MG63 (cell line): ENCODE measurements around the gene PDLIM4. TPM values are rescaled to one million over a fixed set of nuclear protein-coding genes. Genes with fewer than 3 reads are reported as not detected.

ENCODE experiments used
- DNase-seq: peaks from one replicate; pipeline ENCODE4 v3.0.0-alpha.2; 2020
- H3K27me3 ChIP-seq: fragments of 250-450 bp; sonication (Bioruptor Pico); 2 replicates; pipeline ENCODE4 v1.5.1; 2020; ENCODE audit warnings: mild to moderate bottlenecking, moderate library complexity
- H3K36me3 ChIP-seq: fragments of 250-450 bp; sonication (Bioruptor Pico); 2 replicates; pipeline ENCODE4 v1.5.1; 2020; ENCODE audit warnings: mild to moderate bottlenecking, moderate library complexity
- H3K4me3 ChIP-seq: fragments of 250-450 bp; sonication (Bioruptor Pico); 2 replicates; pipeline ENCODE4 v1.5.1; 2020; ENCODE audit warnings: mild to moderate bottlenecking, moderate library complexity
- H3K9me3 ChIP-seq: fragments of 250-450 bp; sonication (Bioruptor Pico); 2 replicates; pipeline ENCODE4 v1.5.1; 2020; ENCODE audit warnings: mild to moderate bottlenecking, moderate library complexity
- total RNA-seq: library from RNA; depleted of rRNA; stranded (reverse); fragments of >200 nt; shearing (Covaris generic); gene quantifications from 2 replicates; pipeline ENCODE4 v1.2.3, GENCODE V29; 2014; ENCODE audit warnings: low replicate concordance

Gene PDLIM4
- total RNA-seq, 1 experiment from 2014 or later: 130 TPM

DNA sequence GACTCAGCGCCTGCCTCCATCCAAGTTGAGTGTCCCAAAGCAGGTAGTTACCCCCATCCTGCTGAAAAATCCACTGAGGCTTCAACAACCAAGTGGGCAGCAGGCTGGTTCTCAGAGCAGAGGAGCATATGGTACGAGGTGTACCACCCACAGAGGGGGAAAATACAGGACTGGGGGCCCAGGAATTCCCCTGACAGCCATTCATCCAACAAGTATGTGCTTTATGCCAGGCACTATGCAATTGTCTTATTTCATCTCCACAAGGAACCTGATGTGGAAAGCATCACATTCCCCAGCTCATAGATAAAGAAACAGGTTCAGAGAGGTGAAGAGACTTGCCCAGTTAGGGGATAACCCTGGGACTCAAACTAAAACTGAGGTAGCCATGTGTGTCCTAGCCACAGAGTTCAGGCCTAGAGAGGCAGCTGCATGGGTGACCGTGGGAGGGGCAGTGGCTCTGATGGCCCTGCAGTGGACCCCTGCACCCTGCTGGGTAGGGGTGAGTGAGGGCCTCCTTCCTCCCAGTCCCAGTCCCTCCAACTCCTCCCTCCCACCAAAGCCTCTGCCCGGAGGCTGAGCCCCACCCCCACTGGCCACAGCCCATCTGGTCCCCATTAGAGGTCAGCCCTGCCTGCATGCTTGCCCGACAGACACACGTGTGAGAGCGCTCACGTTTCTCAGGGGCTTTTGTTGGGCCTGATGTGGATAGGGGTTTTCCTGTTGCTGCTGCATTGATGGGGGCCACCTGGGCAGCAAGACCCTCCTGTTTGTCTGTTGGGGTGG is 11.5 kb downstream of the PDLIM4 start:
- no peaks in the 10 kb centered on the region for H3K9me3 ChIP-seq
- no peak for DNase-seq
- no peaks in the 10 kb centered on the region for H3K27me3 ChIP-seq
- peaks cover 74% of the 10 kb centered on the region for H3K36me3 ChIP-seq
- no peak overlapping the region for H3K4me3 ChIP-seq

DNA sequence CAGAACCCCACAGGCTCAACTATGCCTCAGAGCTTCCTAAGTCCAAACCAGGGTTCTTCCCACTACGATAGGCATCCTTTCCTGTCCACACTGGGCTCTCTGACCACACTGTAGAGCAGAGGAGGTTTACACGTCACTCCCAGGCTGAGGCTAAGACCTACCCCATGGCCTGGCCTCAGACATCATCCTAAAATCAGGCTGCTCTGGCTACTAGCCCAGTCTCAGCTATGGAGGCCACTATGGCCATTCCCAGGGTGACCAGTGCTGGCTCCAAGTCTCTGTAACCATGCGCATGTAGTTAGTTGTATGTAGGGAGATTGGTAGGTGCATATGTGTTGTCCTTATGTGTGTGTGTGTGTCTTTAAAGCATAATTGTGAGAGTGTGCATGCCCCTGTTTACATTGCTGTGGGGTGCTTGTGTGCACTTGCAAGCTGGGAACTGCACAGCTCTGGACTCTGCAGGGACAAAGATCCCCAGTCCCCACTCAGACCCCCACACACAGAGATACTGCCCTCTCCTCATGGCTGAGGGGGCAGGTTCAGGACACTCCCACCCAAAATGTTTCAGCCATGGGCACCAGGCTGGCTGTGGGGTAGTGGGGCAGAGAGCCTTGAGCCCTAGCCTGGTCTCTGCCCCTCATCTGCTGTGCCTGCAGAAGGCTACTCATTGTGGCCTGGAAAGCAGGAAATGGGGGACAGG is 12.3 kb downstream of the PDLIM4 start:
- DNase-seq: no peak
- Histone ChIP-seq H3K36me3 (peaks cover 73% of the 10 kb centered on the region), H3K4me3 (no peak overlapping the region), H3K9me3 (no peaks in the 10 kb centered on the region), H3K27me3 (no peaks in the 10 kb centered on the region)

DNA sequence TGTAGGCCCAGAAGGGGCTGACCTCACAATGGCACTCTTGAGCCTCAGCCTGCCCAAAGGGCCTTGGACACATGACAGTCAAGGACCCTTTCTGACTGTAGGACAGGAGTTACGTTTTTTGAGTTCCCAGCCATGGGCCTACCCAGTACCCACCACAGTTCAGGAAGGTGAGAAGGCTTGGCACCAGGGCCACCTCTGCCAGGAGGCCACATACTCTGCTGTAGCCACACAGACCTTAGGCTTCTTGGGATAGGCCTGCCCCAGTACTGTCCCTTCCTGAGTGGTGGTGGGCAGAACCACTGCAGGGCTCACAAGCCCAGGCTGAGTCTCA is 12.8 kb downstream of the PDLIM4 start:
- Histone ChIP-seq H3K9me3 (no peaks in the 10 kb centered on the region), H3K4me3 (no peak overlapping the region), H3K36me3 (peaks cover 68% of the 10 kb centered on the region), H3K27me3 (no peaks in the 10 kb centered on the region)
- DNase-seq: no peak

DNA sequence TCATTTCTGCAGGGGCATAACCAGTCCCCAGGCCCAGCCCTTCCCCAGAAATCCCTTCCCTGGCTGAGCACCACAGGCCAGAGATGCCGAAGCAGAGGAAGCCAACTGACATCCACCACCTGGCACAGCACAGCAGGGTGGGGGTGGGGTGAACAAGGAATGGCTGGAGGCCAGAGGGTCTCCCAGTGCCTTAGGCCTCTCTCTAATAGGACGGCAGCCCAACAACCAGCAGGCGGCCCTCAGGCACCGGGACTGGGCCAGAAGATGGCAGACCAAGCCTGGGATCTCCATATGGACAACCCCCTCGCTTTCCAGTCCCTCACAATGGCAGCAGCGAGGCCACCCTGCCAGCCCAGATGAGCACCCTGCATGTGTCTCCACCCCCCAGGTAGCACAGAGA is 13.2 kb downstream of the PDLIM4 start:
- H3K27me3 ChIP-seq: no peaks in the 10 kb centered on the region
- DNase-seq: no peak

DNA sequence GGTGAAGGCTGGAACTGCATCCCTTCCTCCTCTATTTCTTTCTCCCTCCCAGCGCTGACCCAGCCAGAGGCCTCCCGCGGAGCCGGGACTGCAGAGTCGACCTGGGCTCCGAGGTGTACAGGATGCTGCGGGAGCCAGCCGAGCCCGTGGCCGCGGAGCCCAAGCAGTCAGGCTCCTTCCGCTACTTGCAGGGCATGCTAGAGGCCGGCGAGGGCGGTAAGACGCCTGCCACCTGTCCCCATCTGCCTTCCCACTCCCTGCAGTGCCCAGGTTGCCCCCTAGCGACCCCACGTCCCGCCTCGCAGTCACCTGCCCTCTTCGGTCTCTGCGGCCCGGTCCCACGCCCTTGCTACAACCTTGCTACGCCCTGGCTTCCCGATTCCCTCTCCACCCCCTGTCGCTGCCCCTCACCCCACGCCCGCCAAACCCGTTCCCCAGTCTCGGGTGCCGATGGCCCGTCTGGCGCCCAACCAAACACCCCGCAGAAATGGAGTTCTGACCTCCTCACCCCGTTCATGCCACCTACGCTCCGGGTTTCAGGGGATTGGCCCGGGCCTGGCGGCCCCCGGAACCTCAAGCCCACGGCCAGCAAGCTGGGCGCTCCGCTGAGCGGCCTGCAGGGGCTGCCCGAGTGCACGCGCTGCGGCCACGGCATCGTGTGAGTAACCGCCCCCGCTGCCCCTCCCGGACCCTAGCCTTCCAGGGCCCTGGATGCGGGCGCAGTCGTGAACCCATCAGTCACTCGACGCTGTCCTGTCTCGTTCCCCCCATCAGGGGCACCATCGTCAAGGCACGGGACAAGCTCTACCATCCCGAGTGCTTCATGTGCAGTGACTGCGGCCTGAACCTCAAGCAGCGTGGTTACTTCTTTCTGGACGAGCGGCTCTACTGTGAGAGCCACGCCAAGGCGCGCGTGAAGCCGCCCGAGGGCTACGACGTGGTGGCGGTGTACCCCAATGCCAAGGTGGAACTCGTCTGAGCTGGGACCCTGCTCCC is 14.1 kb downstream of the PDLIM4 start:
- Histone ChIP-seq H3K4me3 (no peak overlapping the region), H3K27me3 (no peaks in the 10 kb centered on the region), H3K9me3 (no peaks in the 10 kb centered on the region), H3K36me3 (peaks cover 58% of the 10 kb centered on the region)
- DNase-seq: no peak

More for the DNA sequence above, 13.2 kb downstream of the PDLIM4 start:
- Histone ChIP-seq H3K9me3 (no peaks in the 10 kb centered on the region), H3K4me3 (no peak overlapping the region), H3K36me3 (peaks cover 65% of the 10 kb centered on the region)

DNA sequence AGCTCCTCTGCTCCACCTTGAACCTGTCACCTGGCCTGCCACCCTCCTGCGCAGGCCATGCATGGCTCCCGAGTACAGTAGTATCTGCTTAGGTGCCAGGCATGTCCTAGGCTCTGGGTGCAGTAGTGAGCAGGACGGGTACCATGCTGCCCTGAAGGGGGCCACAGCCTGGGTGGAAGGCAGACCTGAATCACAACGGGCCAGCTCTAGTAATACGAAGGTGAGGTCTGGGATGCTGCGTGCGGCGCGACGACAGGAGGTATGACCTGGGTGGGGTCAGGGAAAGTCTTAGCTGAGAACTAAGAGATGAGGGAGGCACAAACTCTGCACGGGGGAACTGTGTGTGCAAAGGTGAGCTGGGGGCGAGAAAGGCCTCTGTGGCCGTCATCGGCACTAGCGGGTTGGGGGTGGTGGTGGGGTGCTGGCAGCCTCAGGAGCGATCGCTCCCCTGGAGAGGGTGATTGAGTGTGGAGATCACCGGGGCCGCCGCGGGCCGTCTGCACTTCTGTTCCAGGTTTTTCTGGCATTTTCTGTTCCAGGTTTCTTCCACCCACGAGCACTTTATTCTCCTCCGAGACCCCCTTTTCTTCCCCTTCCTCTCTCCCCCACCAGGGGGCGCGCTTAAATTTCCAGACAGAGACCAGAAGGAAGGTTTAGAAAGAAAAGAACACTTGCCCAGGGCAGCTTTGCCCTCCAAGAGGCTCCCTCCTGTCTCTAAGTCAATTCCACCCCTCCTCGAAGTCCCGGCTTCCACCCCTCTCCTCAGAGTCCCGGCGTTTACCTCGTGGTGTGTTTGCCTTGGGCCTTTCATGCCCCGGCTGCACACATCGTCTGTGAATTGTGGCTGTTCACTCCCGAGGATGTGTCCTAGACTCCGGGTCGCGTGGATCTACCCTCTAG is 15.1 kb downstream of the PDLIM4 start:
- peaks cover 48% of the 10 kb centered on the region for H3K36me3 ChIP-seq
- DNase-seq: no peak
- no peaks in the 10 kb centered on the region for H3K27me3 ChIP-seq
- no peaks in the 10 kb centered on the region for H3K9me3 ChIP-seq
- H3K4me3 ChIP-seq: no peak overlapping the region

DNA sequence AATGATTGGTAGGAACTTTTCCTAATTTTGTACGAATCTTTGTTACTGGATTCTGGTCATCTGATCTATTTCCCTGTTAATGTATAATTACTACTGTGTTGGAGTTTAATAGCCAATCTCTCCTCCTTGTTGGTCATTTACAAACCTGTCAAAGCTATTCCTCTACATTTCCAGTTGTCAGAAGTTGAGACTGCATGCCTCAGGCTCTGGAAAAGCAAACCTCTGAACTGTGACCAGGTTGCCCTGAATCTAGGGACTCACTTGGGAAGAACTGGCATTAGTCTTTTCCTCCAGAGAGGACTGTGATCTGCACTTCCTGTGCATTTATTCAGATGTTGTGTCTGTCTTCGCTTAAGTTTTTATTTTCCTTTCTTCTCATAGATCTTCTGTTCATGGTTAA is 16.1 kb downstream of the PDLIM4 start:
- Histone ChIP-seq H3K9me3 (no peaks in the 10 kb centered on the region), H3K27me3 (no peaks in the 10 kb centered on the region), H3K4me3 (no peak overlapping the region), H3K36me3 (peaks cover 37% of the 10 kb centered on the region)
- DNase-seq: no peak

DNA sequence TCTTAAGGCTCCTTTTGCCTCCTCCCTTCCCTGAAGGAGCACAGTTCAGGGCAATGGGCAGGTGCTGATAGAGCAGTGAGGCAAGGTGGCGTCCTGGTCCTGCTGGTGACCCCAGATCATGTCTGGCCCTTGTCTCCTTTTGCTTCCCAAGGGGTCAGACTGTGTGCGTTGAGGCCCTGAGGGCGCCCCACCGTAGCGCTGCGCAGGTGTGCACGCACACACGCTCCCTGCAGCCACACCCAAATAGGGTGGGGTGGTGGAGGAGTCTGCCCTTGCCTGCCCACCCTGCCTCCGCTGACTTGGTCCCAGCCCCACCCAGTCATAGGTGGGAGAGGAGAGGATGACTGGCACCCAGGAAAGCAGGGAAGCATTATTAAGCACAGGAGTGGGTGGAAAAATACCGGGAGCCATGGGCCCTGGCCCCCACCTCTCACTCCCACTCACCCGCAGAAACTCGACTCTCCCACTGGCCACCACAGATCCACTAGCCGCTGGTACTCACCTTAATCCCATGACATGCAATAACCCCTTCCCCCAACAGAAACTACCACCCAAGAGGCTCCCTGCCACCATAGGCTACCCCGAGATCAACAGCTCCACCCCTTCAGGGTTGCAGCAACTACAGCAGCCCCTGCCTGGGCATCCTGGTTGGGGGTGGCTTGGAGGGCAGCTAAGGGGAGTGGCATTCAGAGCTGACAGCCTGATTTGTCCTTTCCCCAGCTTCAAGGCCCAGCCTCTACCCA is 16.7 kb downstream of the PDLIM4 start:
- no peak for DNase-seq
- Histone ChIP-seq H3K36me3 (peaks cover 33% of the 10 kb centered on the region), H3K27me3 (no peaks in the 10 kb centered on the region), H3K4me3 (no peak overlapping the region), H3K9me3 (no peaks in the 10 kb centered on the region)

DNA sequence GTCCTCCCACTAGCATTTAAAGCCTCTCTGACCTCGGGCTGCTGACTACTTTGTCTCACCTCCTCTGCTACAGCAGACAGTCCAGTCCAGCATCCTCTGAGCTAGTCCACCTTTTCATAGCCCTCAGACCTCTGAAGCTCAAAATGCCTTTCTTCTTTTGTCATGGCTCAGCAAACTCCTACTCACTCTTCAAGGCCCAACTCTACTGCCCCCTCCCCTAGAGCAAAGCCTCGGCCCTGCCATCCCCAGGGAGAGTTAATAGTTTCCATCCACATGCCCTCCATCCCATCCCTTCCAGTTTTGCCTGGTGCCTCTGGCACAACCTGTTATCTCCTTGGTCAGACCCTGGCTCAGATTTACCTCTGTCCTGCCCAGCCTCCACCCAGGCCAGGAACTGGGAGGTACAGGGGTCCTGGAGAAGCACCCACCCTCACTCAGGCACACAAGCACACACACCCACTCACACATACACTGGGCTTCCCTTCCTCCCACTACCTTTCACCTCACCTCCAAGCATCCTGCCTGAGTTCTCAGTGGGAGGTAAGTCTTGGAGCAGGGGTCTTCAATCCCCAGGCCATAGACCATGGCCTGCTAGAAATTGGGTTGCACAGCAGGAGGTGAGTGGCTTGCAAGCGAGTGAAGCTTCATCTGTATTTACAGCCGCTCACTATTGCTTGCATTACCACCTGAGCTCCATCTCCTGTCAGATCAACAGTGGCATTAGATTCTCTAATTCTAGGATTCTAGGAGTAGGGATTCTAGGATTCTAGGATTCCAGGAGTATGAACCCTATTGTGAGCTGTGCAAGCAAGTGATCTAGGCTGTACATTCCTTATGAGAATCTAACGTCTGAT is 18.1 kb downstream of the PDLIM4 start:
- no peaks in the 10 kb centered on the region for H3K9me3 ChIP-seq
- DNase-seq: no peak
- no peaks in the 10 kb centered on the region for H3K27me3 ChIP-seq
- H3K36me3 ChIP-seq: peaks cover 26% of the 10 kb centered on the region
- no peak overlapping the region for H3K4me3 ChIP-seq

DNA sequence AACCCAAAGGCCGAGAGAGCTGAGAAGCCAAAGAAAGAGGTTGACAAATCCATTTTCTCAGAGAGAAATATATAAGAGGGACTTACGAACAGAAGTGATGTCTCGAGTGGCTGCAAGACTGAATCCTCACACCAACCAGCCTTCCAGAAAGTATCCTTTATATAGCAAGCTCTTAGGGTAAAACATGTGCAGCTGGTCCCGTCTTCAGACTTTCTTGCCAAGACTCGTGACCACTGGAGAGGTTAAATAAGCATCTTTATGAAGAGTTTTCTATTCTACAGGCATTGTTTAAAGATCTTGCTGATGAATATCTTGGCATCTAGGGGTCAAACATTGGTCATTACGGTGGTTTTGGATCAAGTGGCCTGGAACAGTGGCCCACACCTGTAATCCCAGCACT is 19.8 kb downstream of the PDLIM4 start:
- Histone ChIP-seq H3K36me3 (peaks cover 16% of the 10 kb centered on the region), H3K4me3 (no peak overlapping the region), H3K27me3 (no peaks in the 10 kb centered on the region), H3K9me3 (no peaks in the 10 kb centered on the region)
- DNase-seq: no peak

DNA sequence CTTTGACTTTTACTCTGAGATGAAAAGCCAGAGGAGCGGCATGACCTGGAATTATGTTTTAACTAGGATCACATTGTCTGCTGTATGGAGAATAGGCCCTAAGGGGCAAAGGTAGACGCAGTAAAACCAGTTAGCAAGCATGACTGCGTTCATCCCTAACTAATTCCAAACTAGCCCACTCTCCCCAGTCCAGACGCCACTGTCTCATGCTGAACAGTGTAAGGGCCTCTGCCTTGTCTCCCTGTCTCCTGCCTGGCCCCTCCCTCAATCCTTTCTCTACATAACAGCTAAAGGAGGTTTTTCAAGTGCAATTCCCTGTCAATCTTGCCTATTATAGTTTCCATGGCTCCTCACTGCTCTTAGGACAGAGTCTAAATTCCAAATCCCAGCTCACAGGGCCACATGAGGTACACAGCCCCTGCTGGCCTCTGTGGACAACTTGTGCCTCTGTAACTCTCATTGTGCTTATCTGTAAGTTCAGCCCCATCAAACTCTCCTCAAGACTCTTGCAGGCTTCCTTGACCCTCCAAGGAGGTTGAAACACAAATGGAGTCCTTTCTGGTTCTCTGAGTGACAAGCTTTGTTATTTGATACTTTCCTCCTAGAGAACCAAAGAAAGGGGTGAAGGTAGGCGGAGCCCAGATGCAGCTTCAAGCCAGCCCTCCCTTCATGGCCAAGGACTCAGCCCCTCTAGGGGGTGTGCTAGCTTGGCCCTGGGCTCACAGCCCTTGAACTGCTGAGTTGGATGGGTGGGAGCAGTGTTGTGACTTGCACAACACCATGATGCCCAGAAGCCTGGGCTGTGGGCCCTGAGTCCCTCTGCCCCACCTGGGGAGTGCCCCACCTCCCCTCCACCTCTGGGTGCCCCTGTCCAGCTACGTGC is 20.7 kb downstream of the PDLIM4 start:
- Histone ChIP-seq H3K9me3 (no peaks in the 10 kb centered on the region), H3K27me3 (no peaks in the 10 kb centered on the region), H3K36me3 (peaks cover 9% of the 10 kb centered on the region), H3K4me3 (no peak overlapping the region)
- no peak for DNase-seq

DNA sequence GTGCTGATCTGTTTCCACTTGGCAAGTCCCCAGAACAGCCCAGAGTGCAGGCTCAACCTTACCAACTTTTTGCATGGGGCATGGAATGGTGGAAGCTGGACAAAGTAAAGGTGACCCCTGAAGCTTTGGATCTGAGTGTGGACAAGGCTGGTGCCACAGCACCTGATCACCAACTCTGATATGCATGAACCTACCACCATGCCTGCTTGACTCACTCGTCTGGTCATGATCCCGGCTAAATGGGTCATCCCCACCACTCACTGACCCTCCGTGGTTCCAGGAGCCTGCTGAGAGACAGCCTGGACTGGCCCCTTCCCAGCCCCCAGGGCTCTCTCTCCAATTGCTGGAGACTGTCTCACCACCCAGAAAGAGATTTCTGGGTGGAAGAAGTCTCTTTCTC is 22.3 kb downstream of the PDLIM4 start:
- Histone ChIP-seq H3K27me3 (no peaks in the 10 kb centered on the region), H3K36me3 (no peaks in the 10 kb centered on the region), H3K4me3 (no peak overlapping the region), H3K9me3 (no peaks in the 10 kb centered on the region)
- no peak for DNase-seq

DNA sequence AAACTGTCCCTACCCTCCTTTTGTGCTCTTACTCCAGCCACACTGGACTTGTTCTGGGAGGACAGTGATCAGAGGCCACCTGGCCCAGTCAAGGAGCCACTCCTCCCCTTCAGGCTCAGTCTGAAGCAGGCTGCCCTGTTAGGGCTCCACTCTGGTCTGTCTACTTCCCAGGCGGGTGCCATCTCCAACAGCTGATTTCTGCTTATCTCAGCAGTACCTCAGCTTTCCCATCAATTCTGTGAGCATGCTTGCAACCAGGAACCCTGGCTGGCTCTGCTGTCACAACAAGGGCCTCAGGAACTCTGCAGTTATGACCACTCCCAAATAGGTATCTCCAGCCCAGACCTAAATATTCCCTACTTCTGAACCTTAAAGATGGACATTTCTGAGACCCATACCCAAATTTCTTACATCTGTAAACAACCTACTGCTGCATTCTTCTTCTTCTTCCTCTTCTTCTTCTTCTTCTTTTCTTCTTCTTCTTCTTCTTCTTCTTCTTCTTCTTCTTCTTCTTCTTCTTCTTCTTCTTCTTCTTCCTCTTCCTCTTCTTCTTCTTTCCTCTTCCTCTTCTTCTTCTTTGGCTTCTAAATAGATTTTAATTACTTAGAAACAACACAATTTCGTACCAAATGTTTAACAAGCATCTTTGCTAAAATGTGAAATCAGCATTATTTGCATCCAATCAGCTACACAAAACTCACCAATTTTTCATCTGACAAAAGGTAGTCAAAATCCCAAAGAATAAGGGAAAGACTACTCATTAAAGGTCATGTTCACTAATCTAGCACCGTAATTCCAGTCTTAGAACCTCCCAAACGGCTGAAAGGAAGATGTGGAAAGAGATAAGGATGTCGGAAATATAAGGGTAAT is 23.1 kb downstream of the PDLIM4 start:
- DNase-seq: no peak
- Histone ChIP-seq H3K9me3 (no peaks in the 10 kb centered on the region), H3K27me3 (no peaks in the 10 kb centered on the region), H3K4me3 (no peak overlapping the region), H3K36me3 (no peaks in the 10 kb centered on the region)
